Ishikawa (cell line): ENCODE results near the gene MACROD2.
A peak's percentile ranks its signal among the peaks of the same experiment; 100 is the strongest.

Experiments used
- CEBPB ChIP-seq: IDR thresholded peaks from 2 replicates; pipeline ENCODE4 v1.6.1; 2012
- CREB1 ChIP-seq: IDR thresholded peaks from 2 replicates; pipeline ENCODE4 v1.6.1; 2012; ENCODE audit warnings: low read depth
- EGR1 ChIP-seq: IDR thresholded peaks from 2 replicates; pipeline ENCODE4 v1.6.1; 2012
- EP300 ChIP-seq: IDR thresholded peaks from 2 replicates; pipeline ENCODE4 v1.6.1; 2012; ENCODE audit warnings: borderline replicate concordance
- FOXM1 ChIP-seq: IDR thresholded peaks from 2 replicates; pipeline ENCODE4 v1.6.1; 2012; ENCODE audit warnings: low read depth, borderline replicate concordance
- NFIC ChIP-seq: IDR thresholded peaks from 2 replicates; pipeline ENCODE4 v1.6.1; 2012
- RAD21 ChIP-seq: IDR thresholded peaks from 2 replicates; pipeline ENCODE4 v1.6.1; 2012; ENCODE audit warnings: low read depth
- TAF1 ChIP-seq: IDR thresholded peaks from 2 replicates; pipeline ENCODE4 v1.6.1; 2012; ENCODE audit warnings: low read depth, mild to moderate bottlenecking
- TCF12 ChIP-seq: IDR thresholded peaks from 2 replicates; pipeline ENCODE4 v1.6.1; 2012; ENCODE audit warnings: low read depth
- TEAD4 ChIP-seq: IDR thresholded peaks from 2 replicates; pipeline ENCODE4 v1.6.1; 2012
- YY1 ChIP-seq: IDR thresholded peaks from 2 replicates; pipeline ENCODE4 v1.6.1; 2012; ENCODE audit warnings: low read depth
- ZBTB7A ChIP-seq: IDR thresholded peaks from 2 replicates; pipeline ENCODE4 v1.6.1; 2012; ENCODE audit warnings: low read depth
- TF ChIP-seq, protein P1 (sequence below): IDR thresholded peaks from 2 replicates; pipeline ENCODE4 v1.6.1; 2012
- TF ChIP-seq, protein P2 (sequence below): IDR thresholded peaks from 2 replicates; pipeline ENCODE4 v1.6.1; 2012; ENCODE audit warnings: low read depth, mild to moderate bottlenecking
- TF ChIP-seq, protein P3 (sequence below): IDR thresholded peaks from 2 replicates; pipeline ENCODE4 v1.6.1; 2012

Gene MACROD2

DNA sequence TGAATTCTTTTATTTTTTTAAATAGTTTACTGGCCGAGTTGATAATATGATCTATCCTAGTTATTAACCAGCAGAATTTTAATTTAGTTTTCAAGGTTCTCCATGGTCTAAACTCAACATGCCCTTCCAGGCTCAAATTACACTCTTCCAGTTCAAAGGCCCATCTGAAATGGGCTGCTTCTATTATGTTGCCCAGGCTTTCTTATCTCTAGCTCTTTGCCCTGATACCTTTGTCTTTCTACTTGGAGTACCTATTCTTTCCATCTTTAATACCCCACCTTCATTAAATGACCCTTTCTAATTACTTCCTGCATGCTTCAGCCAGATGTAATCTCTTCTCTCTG lies 883.3 kb downstream of the MACROD2 start:
- no peak for TF ChIP-seq ZBTB7A
- no peak for TF ChIP-seq NFIC
- TF ChIP-seq YY1, result no peak
- no peak for TF ChIP-seq CEBPB
- no peak for TF ChIP-seq RAD21
- TF ChIP-seq TEAD4, result no peak
- no peak for TF ChIP-seq FOXM1
- TF ChIP-seq TAF1, result no peak
- TF ChIP-seq CREB1, result no peak
- TF ChIP-seq TCF12, result no peak
- TF ChIP-seq, protein P1, sequence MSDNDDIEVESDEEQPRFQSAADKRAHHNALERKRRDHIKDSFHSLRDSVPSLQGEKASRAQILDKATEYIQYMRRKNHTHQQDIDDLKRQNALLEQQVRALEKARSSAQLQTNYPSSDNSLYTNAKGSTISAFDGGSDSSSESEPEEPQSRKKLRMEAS, result no peak
- TF ChIP-seq, protein P2, sequence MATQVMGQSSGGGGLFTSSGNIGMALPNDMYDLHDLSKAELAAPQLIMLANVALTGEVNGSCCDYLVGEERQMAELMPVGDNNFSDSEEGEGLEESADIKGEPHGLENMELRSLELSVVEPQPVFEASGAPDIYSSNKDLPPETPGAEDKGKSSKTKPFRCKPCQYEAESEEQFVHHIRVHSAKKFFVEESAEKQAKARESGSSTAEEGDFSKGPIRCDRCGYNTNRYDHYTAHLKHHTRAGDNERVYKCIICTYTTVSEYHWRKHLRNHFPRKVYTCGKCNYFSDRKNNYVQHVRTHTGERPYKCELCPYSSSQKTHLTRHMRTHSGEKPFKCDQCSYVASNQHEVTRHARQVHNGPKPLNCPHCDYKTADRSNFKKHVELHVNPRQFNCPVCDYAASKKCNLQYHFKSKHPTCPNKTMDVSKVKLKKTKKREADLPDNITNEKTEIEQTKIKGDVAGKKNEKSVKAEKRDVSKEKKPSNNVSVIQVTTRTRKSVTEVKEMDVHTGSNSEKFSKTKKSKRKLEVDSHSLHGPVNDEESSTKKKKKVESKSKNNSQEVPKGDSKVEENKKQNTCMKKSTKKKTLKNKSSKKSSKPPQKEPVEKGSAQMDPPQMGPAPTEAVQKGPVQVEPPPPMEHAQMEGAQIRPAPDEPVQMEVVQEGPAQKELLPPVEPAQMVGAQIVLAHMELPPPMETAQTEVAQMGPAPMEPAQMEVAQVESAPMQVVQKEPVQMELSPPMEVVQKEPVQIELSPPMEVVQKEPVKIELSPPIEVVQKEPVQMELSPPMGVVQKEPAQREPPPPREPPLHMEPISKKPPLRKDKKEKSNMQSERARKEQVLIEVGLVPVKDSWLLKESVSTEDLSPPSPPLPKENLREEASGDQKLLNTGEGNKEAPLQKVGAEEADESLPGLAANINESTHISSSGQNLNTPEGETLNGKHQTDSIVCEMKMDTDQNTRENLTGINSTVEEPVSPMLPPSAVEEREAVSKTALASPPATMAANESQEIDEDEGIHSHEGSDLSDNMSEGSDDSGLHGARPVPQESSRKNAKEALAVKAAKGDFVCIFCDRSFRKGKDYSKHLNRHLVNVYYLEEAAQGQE, result no peak
- no peak for TF ChIP-seq EGR1
- TF ChIP-seq, protein P3, sequence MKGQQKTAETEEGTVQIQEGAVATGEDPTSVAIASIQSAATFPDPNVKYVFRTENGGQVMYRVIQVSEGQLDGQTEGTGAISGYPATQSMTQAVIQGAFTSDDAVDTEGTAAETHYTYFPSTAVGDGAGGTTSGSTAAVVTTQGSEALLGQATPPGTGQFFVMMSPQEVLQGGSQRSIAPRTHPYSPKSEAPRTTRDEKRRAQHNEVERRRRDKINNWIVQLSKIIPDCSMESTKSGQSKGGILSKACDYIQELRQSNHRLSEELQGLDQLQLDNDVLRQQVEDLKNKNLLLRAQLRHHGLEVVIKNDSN, result no peak

GRCh38 chr20:14879020-14879697 lies 883.8 kb downstream of the MACROD2 start:
- no peak for TF ChIP-seq RAD21
- TF ChIP-seq CEBPB, result peak; percentile 11; the same call in 1 of the 2 replicates

DNA sequence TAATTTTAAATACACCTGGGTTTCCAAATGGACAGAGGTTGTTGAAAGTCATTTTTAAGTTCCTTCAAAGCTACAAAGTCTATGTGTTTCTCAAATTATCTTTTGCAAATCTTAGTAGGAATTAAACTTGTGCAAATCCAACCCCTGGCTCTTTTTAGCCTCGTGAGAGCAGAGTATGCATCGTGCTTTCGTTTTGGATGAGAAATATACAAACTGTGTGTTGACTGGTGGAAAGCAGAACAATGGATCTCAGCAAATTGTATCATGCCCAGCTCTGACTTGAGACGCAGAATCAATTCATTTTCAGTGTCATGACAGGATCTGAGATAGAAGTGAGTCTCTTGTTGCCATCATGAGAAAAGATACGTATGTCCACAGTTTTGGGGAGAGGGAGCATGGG lies 884.5 kb downstream of the MACROD2 start:
- TF ChIP-seq NFIC (no peak), EP300 (no peak), EGR1 (no peak), TEAD4 (no peak), FOXM1 (no peak), TAF1 (no peak), RAD21 (no peak), CREB1 (no peak)
- TF ChIP-seq, protein P1, result no peak
- TF ChIP-seq, protein P2, result no peak

DNA sequence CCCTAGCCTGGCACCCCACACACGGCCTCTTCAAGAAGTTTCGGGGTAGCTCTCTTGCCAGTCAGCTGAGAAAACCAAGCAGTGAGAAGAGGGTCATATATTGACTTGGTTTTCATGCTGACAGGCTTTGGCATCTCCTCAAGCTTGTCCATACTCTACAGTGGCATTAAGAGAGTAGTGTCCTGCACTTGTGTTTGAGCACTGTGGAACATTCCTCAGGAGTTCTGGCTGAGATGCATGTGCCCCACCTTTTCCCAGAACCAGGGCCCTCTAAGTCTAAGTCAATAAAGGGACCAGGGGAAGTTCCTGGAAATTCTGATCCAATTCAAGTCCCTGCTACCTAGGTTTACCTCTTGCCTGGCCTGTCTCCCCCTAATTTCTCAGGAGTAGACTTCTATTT lies 886.2 kb downstream of the MACROD2 start:
- TF ChIP-seq, protein P2, result no peak
- no peak for TF ChIP-seq TCF12
- TF ChIP-seq EP300, result no peak
- TF ChIP-seq TAF1, result no peak
- no peak for TF ChIP-seq CEBPB
- no peak for TF ChIP-seq ZBTB7A
- TF ChIP-seq YY1, result no peak
- TF ChIP-seq, protein P1, result no peak
- no peak for TF ChIP-seq NFIC
- no peak for TF ChIP-seq FOXM1
- no peak for TF ChIP-seq CREB1
- no peak for TF ChIP-seq RAD21

GRCh38 chr20:14882157-14882556 lies 886.8 kb downstream of the MACROD2 start:
- TF ChIP-seq RAD21, result no peak
- TF ChIP-seq FOXM1, result no peak
- TF ChIP-seq, protein P2, result no peak
- no peak for TF ChIP-seq CREB1
- no peak for TF ChIP-seq ZBTB7A
- TF ChIP-seq NFIC, result no peak
